ENCODE results near the gene GADL1.

GADL1 gene

GRCh38 chr3:30685267-30685667 is 209.2 kb downstream of the GADL1 start:
- no peak for DNase-seq (ENCODE audit: extremely low spot score, insufficient read length, low read depth)
- no peak for FAIRE-seq

GRCh38 chr3:30684356-30684755 is 210.1 kb downstream of the GADL1 start:
- FAIRE-seq (no peak), DNase-seq (ENCODE audit: extremely low spot score, insufficient read length, low read depth) (no peak)

GRCh38 chr3:30683769-30684168 is 210.7 kb downstream of the GADL1 start:
- no peak for FAIRE-seq
- DNase-seq (ENCODE audit: extremely low spot score, insufficient read length, low read depth), result no peak

- FAIRE-seq (no peak), DNase-seq (ENCODE audit: extremely low spot score, insufficient read length, low read depth) (no peak)
Observed at GRCh38 chr3:30682434-30683155, 211.9 kb downstream of the GADL1 start.

GRCh38 chr3:30681649-30682211 is 212.7 kb downstream of the GADL1 start:
- DNase-seq (ENCODE audit: extremely low spot score, insufficient read length, low read depth), result no peak
- FAIRE-seq, result no peak

- no peak for FAIRE-seq
Observed at GRCh38 chr3:30680789-30681648, 213.4 kb downstream of the GADL1 start.

GRCh38 chr3:30679045-30679444 is 215.4 kb downstream of the GADL1 start:
- DNase-seq (ENCODE audit: extremely low spot score, insufficient read length, low read depth) (no peak), FAIRE-seq (no peak)

More at GRCh38 chr3:30680789-30681648, 213.4 kb downstream of the GADL1 start:
- DNase-seq (ENCODE audit: extremely low spot score, insufficient read length, low read depth), result no peak

GRCh38 chr3:30677347-30677685 is 217.1 kb downstream of the GADL1 start:
- DNase-seq (ENCODE audit: extremely low spot score, insufficient read length, low read depth) (no peak), FAIRE-seq (no peak)

GRCh38 chr3:30676424-30677346 is 217.8 kb downstream of the GADL1 start:
- no peak for DNase-seq (ENCODE audit: extremely low spot score, insufficient read length, low read depth)

More at GRCh38 chr3:30676424-30677346, 217.8 kb downstream of the GADL1 start:
- FAIRE-seq, result no peak
